IMR-90 (cell line): ENCODE measurements around the gene SIRT7. TPM values are rescaled to one million over a fixed set of nuclear protein-coding genes. Genes with fewer than 3 reads are reported as not detected.

Source experiments
- ATAC-seq: fragments of 200-7000 bp; cut with Tn5 transposase; 2 replicates; pipeline ENCODE4 v1.9.1; 2020; ENCODE audit warnings: low read depth, mild to moderate bottlenecking, moderate library complexity
- BruUV-seq: library from RNA; stranded (reverse); fragments of 400-500 nt; replicated peaks from 2 replicates; lab custom pipeline; 2021; lab: Mats Ljungman, UMichigan
- CTCF ChIA-PET: fragments of 300-600 bp; formaldehyde crosslinking; extraction: SDS; loops from one replicate; lab custom pipeline; 2021; ENCODE audit warnings: antibody characterized with exemption; lab: Yijun Ruan, JAX
- POLR2A ChIA-PET: fragments of 300-600 bp; sonication (Branson Sonifier 250); formaldehyde crosslinking; loops from one replicate; lab custom pipeline; 2022; ENCODE audit warnings: antibody characterized with exemption; ENCODE audit not compliant: unreplicated experiment; lab: Charles Lee
- DNase-seq: peaks from one replicate; pipeline ENCODE4 v3.0.0; 2013
- H2AFZ ChIP-seq: replicated peaks from 2 replicates; pipeline ENCODE3; 2013; ENCODE audit warnings: low read length, mild to moderate bottlenecking; ENCODE audit not compliant: poor library complexity
- H2AK5ac ChIP-seq: 2 replicates; pipeline ENCODE4 v1.6.1; 2013; ENCODE audit warnings: low read depth, low read length, inconsistent platforms
- H2AK9ac ChIP-seq: replicated peaks from 2 replicates; pipeline ENCODE3; 2013; ENCODE audit warnings: mild to moderate bottlenecking, low read depth, low read length, moderate library complexity; ENCODE audit not compliant: poor library complexity
- H2BK120ac ChIP-seq: 2 replicates; pipeline ENCODE4 v1.6.1; 2013; ENCODE audit warnings: low read depth, low read length, inconsistent platforms
- H2BK15ac ChIP-seq: 3 replicates; pipeline ENCODE4 v1.6.1; 2013; ENCODE audit warnings: low read depth, low read length, inconsistent platforms
- H2BK20ac ChIP-seq: 2 replicates; pipeline ENCODE4 v1.6.1; 2013; ENCODE audit warnings: low read depth, mild to moderate bottlenecking, inconsistent platforms, low read length, moderate library complexity
- H2BK5ac ChIP-seq: 2 replicates; pipeline ENCODE4 v1.6.1; 2013; ENCODE audit warnings: mild to moderate bottlenecking, low read depth, low read length, inconsistent platforms; ENCODE audit not compliant: poor library complexity, severe bottlenecking
- H3K14ac ChIP-seq: replicated peaks from 2 replicates; pipeline ENCODE4 v1.6.1; 2013; ENCODE audit warnings: low read depth, low read length, inconsistent platforms
- H3K18ac ChIP-seq: 2 replicates; pipeline ENCODE4 v1.6.1; 2013; ENCODE audit warnings: low read depth, low read length, control low read depth
- H3K23ac ChIP-seq: 2 replicates; pipeline ENCODE4 v1.6.1; 2013; ENCODE audit warnings: low read depth, low read length, inconsistent platforms
- H3K27ac ChIP-seq: 2 replicates; pipeline ENCODE4 v1.5.1; 2013; ENCODE audit warnings: mild to moderate bottlenecking, control low read depth, low read length; ENCODE audit not compliant: insufficient read depth
- H3K27me3 ChIP-seq: 2 replicates; pipeline ENCODE4 v1.6.1; 2013; ENCODE audit warnings: low read length; ENCODE audit not compliant: control insufficient read depth, insufficient read depth
- H3K36me3 ChIP-seq: 2 replicates; pipeline ENCODE4 v1.6.1; 2013; ENCODE audit warnings: low read length, mixed read lengths; ENCODE audit not compliant: control insufficient read depth, insufficient read depth
- H3K4ac ChIP-seq: 2 replicates; pipeline ENCODE4 v1.6.1; 2013; ENCODE audit warnings: low read depth, low read length, inconsistent platforms
- H3K4me1 ChIP-seq: 2 replicates; pipeline ENCODE4 v1.6.1; 2013; ENCODE audit warnings: low read length, mixed read lengths; ENCODE audit not compliant: control insufficient read depth, insufficient read depth
- H3K4me2 ChIP-seq: 2 replicates; pipeline ENCODE4 v1.6.1; 2013; ENCODE audit warnings: low read depth, mild to moderate bottlenecking, control low read depth, low read length, moderate library complexity
- H3K4me3 ChIP-seq: 2 replicates; pipeline ENCODE4 v1.5.1; 2013; ENCODE audit warnings: low read depth, mild to moderate bottlenecking, control low read depth, low read length, moderate library complexity; ENCODE audit not compliant: insufficient read depth
- H3K56ac ChIP-seq: 2 replicates; pipeline ENCODE4 v1.6.1; 2013; ENCODE audit warnings: low read length, inconsistent platforms; ENCODE audit not compliant: insufficient read depth; ENCODE audit errors: extremely low read depth
- H3K79me1 ChIP-seq, 2 experiments: 2 replicates each; pipeline ENCODE4 v1.6.1; 2013; ENCODE audit warnings: low read length in 2 of 2, inconsistent platforms in 1 of 2, low read depth in 1 of 2
- H3K9ac ChIP-seq: 2 replicates; pipeline ENCODE4 v1.6.1; 2013; ENCODE audit warnings: low read depth, low read length, control low read depth
- H3K9me1 ChIP-seq: 2 replicates; pipeline ENCODE4 v1.6.1; 2013; ENCODE audit warnings: low read length, inconsistent platforms; ENCODE audit not compliant: insufficient read depth
- H3K9me3 ChIP-seq: 2 replicates; pipeline ENCODE4 v1.6.1; 2013; ENCODE audit warnings: low read length; ENCODE audit not compliant: control insufficient read depth, insufficient read depth
- H4K20me1 ChIP-seq: 2 replicates; pipeline ENCODE4 v1.6.1; 2013; ENCODE audit warnings: low read length, inconsistent platforms; ENCODE audit not compliant: insufficient read depth
- H4K5ac ChIP-seq: 2 replicates; pipeline ENCODE4 v1.6.1; 2013; ENCODE audit warnings: mild to moderate bottlenecking, low read depth, low read length, control low read depth
- H4K8ac ChIP-seq, 2 experiments: 2 replicates each; pipeline ENCODE4 v1.6.1; 2013; ENCODE audit warnings: low read depth in 2 of 2, low read length in 2 of 2, control low read depth in 1 of 2, inconsistent platforms in 1 of 2
- H4K91ac ChIP-seq: 2 replicates; pipeline ENCODE4 v1.6.1; 2013; ENCODE audit warnings: low read depth, low read length, inconsistent platforms; ENCODE audit not compliant: insufficient read depth
- BHLHE40 ChIP-seq: fragments of 150-350 bp; IDR thresholded peaks from 2 replicates; pipeline ENCODE4 v1.6.1; 2016; ENCODE audit warnings: mild to moderate bottlenecking, low read depth, low read length
- CEBPB ChIP-seq: IDR thresholded peaks from 2 replicates; pipeline ENCODE4 v1.6.1; 2012; ENCODE audit warnings: low read depth, low read length, improper control_type of control experiment
- FOS ChIP-seq: fragments of 150-350 bp; IDR thresholded peaks from 2 replicates; pipeline ENCODE4 v1.6.1; 2016; ENCODE audit warnings: low read depth, low read length
- MAFK ChIP-seq: IDR thresholded peaks from 2 replicates; pipeline ENCODE4 v1.6.1; 2012; ENCODE audit warnings: low read depth, low read length, improper control_type of control experiment
- MAZ ChIP-seq: IDR thresholded peaks from 2 replicates; pipeline ENCODE4 v1.6.1; 2012; ENCODE audit warnings: low read depth, mild to moderate bottlenecking, low read length, improper control_type of control experiment, moderate library complexity, borderline replicate concordance
- NFE2L2 ChIP-seq: fragments of 150-350 bp; IDR thresholded peaks from 2 replicates; pipeline ENCODE4 v1.6.1; 2016; ENCODE audit warnings: low read depth, mild to moderate bottlenecking, low read length
- POLR2A ChIP-seq: IDR thresholded peaks from 2 replicates; pipeline ENCODE4 v1.6.1; 2012; ENCODE audit warnings: mild to moderate bottlenecking, low read depth, low read length
- RAD21 ChIP-seq: IDR thresholded peaks from 2 replicates; pipeline ENCODE4 v1.6.1; 2012; ENCODE audit warnings: low read length, improper control_type of control experiment
- RCOR1 ChIP-seq: IDR thresholded peaks from 2 replicates; pipeline ENCODE4 v1.6.1; 2012; ENCODE audit warnings: mild to moderate bottlenecking, low read length, improper control_type of control experiment; ENCODE audit not compliant: insufficient replicate concordance
- RFX5 ChIP-seq: IDR thresholded peaks from 2 replicates; pipeline ENCODE4 v1.8.0; 2012; ENCODE audit warnings: low read depth, mild to moderate bottlenecking, low read length, moderate library complexity
- SMC3 ChIP-seq: fragments of 150-350 bp; IDR thresholded peaks from 2 replicates; pipeline ENCODE4 v1.6.1; 2016; ENCODE audit warnings: low read depth, mild to moderate bottlenecking, antibody characterized with exemption, low read length, moderate library complexity
- WGBS, 2 experiments: methylation state at CpG; one replicate each; pipeline versions ENCODE4 v1.1.5 to v1.1.7; 2013; ENCODE audit warnings: missing lambda C conversion rate in 2 of 2; ENCODE audit not compliant: insufficient read length in 1 of 2; ENCODE audit errors: extremely low coverage in 2 of 2; 5-methylcytosine and 5-hydroxymethylcytosine counted together
- dilution Hi-C: fragments of 300-500 bp; cut with HindIII; formaldehyde crosslinking; loops from one replicate; pipeline ENCODE4 v1.14.3; 2018; ENCODE audit warnings: low sequenced_read_pairs; ENCODE audit not compliant: unreplicated experiment
- in situ Hi-C: fragments of 300-500 bp; cut with MboI; formaldehyde crosslinking; loops from 3 replicates; pipeline ENCODE4 v1.14.3; 2019; ENCODE audit warnings: low sequenced_read_pairs, inconsistent platforms, mixed read lengths
- intact Hi-C: fragments of 100-400 bp; cut with micrococcal nuclease; formaldehyde crosslinking; loops from 2 replicates; pipeline ENCODE4 v1.10.0; 2022
- polyA plus RNA-seq, 3 experiments: library from polyadenylated mRNA; depleted of rRNA; stranded (reverse); fragments of >200 nt; gene quantifications; 2 replicates each; pipeline ENCODE4 v1.2.3, GENCODE V29; 2012; ENCODE audit warnings: low replicate concordance in 1 of 3
- total RNA-seq: library from RNA; depleted of rRNA; stranded (reverse); fragments of >200 nt; gene quantifications from 2 replicates; pipeline ENCODE4 v1.2.3, GENCODE V29; 2012
- TF ChIP-seq, protein P1 (sequence below): conservative IDR thresholded peaks from 2 replicates; pipeline ENCODE4 v1.5.1; 2012; ENCODE audit warnings: mild to moderate bottlenecking, low read depth, low read length, improper control_type of control experiment
- TF ChIP-seq, protein P2 (sequence below): fragments of 150-350 bp; IDR thresholded peaks from 2 replicates; pipeline ENCODE4 v1.6.1; 2016; ENCODE audit warnings: low read depth, mild to moderate bottlenecking, low read length, moderate library complexity, borderline replicate concordance

SIRT7 gene
- total and polyA plus RNA-seq, 2 of the 4 experiments (the other 2 are of a cell fraction): 14.5 to 19.8 TPM

DNA sequence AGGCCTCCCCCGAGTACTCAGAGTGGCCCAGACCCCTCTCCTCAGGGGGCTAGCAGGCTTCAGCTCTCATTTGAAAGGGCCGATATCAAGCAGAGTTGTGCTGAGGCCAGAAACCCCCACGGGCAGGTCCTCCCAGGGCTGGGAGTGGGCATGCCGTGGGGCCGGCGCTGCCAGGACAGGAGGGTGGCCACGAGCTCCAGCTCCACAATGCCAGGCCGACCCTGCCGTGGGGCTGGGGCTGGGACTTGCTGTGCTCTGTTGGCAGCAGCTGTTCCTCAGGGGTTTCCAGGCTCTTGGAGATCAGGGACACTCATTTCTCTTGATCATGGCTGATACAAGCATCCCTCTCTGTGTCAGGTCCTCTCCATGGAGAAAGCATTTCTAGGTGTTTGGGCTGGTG, 19.1 kb downstream of the SIRT7 start:
- peaks cover 14% of the 10 kb centered on the region for H3K4me1 ChIP-seq
- H3K9me1 ChIP-seq: peaks cover 13% of the 10 kb centered on the region; the same call in 1 of the 2 replicates
- no peak overlapping the region for H3K4me2 ChIP-seq
- H3K79me1 ChIP-seq: peaks cover 8 to 48% of the 10 kb centered on the region in 2 experiments; a peak in 3 of 4 replicates
- H2BK5ac ChIP-seq: peak overlapping the region; percentile 75
- DNase-seq (no peak), ATAC-seq (no peak)
- H4K8ac ChIP-seq: no peak overlapping the region
- peaks cover 35% of the 10 kb centered on the region for H3K36me3 ChIP-seq
- no peak overlapping the region for H2BK120ac ChIP-seq
- no TSS peak for BruUV-seq
- H2AFZ ChIP-seq: no peak overlapping the region
- H3K18ac ChIP-seq: no peak overlapping the region
- no peak overlapping the region for H3K4ac ChIP-seq
- in situ Hi-C loops (no loop called here), dilution Hi-C loops (no loop called here), intact Hi-C loops (no loop called here)
- POLR2A ChIA-PET: interaction anchor here (0.6 kb wide), 1 partner anchor 222 kb away, joined by 9 read pairs; no protein-coding TSS in a partner anchor
- no peak overlapping the region for H3K9ac ChIP-seq
- TF ChIP-seq MAFK: no peak
- TF ChIP-seq FOS: no peak
- TF ChIP-seq NFE2L2: no peak
- TF ChIP-seq CEBPB: no peak
- TF ChIP-seq BHLHE40: no peak
- no peak for TF ChIP-seq SMC3
- TF ChIP-seq, protein P1, sequence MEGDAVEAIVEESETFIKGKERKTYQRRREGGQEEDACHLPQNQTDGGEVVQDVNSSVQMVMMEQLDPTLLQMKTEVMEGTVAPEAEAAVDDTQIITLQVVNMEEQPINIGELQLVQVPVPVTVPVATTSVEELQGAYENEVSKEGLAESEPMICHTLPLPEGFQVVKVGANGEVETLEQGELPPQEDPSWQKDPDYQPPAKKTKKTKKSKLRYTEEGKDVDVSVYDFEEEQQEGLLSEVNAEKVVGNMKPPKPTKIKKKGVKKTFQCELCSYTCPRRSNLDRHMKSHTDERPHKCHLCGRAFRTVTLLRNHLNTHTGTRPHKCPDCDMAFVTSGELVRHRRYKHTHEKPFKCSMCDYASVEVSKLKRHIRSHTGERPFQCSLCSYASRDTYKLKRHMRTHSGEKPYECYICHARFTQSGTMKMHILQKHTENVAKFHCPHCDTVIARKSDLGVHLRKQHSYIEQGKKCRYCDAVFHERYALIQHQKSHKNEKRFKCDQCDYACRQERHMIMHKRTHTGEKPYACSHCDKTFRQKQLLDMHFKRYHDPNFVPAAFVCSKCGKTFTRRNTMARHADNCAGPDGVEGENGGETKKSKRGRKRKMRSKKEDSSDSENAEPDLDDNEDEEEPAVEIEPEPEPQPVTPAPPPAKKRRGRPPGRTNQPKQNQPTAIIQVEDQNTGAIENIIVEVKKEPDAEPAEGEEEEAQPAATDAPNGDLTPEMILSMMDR: no peak
- TF ChIP-seq RAD21: no peak
- no peak for TF ChIP-seq RCOR1
- TF ChIP-seq, protein P2, sequence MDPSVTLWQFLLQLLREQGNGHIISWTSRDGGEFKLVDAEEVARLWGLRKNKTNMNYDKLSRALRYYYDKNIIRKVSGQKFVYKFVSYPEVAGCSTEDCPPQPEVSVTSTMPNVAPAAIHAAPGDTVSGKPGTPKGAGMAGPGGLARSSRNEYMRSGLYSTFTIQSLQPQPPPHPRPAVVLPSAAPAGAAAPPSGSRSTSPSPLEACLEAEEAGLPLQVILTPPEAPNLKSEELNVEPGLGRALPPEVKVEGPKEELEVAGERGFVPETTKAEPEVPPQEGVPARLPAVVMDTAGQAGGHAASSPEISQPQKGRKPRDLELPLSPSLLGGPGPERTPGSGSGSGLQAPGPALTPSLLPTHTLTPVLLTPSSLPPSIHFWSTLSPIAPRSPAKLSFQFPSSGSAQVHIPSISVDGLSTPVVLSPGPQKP: no peak
- no peak for TF ChIP-seq MAZ
- no peak for TF ChIP-seq POLR2A
- TF ChIP-seq RFX5: no peak
- CTCF ChIA-PET: no interaction called here
- no peak overlapping the region for H3K4me3 ChIP-seq
- H3K23ac ChIP-seq: no peak overlapping the region
- no peak overlapping the region for H2BK15ac ChIP-seq
- no peak overlapping the region for H4K91ac ChIP-seq
- H3K14ac ChIP-seq: no peak overlapping the region
- H3K27ac ChIP-seq: no peak overlapping the region
- no peak overlapping the region for H2AK9ac ChIP-seq
- peaks cover 26% of the 10 kb centered on the region for H4K20me1 ChIP-seq
- H3K9me3 ChIP-seq: no peaks in the 10 kb centered on the region
- H3K56ac ChIP-seq: no peak overlapping the region
- no peak overlapping the region for H4K5ac ChIP-seq
- H3K27me3 ChIP-seq: no peaks in the 10 kb centered on the region
- WGBS, 2 experiments: 89% methylated on average over 3 of the region's 9 CpGs; no CpG with 5 or more reads in 1 of the 2 experiments
- H2BK20ac ChIP-seq: no peak overlapping the region
- no peak overlapping the region for H2AK5ac ChIP-seq
